Suppressor macrophage (primary cell): ENCODE measurements around the gene MYO1D.
"Not testable (repeated sequence)": the region's sequence is repeated elsewhere in the genome, so short reads cannot be mapped to it uniquely, and the experiment has no call there.

ENCODE experiments used
- DNase-seq, 4 experiments: peaks; one replicate each; pipeline ENCODE4 v3.0.0-alpha.2; 2020 to 2022
- total RNA-seq, 17 experiments: gene quantifications; one replicate each; lab custom pipeline; 2026; ENCODE audit warnings: mixed read lengths in 6 of 17, inconsistent platforms in 3 of 17; lab: John Stamatoyannopoulos, UW

Gene MYO1D
- total RNA-seq = 8.7 to 64.6 (median 25.8) reads per million in 17 experiments

DNA sequence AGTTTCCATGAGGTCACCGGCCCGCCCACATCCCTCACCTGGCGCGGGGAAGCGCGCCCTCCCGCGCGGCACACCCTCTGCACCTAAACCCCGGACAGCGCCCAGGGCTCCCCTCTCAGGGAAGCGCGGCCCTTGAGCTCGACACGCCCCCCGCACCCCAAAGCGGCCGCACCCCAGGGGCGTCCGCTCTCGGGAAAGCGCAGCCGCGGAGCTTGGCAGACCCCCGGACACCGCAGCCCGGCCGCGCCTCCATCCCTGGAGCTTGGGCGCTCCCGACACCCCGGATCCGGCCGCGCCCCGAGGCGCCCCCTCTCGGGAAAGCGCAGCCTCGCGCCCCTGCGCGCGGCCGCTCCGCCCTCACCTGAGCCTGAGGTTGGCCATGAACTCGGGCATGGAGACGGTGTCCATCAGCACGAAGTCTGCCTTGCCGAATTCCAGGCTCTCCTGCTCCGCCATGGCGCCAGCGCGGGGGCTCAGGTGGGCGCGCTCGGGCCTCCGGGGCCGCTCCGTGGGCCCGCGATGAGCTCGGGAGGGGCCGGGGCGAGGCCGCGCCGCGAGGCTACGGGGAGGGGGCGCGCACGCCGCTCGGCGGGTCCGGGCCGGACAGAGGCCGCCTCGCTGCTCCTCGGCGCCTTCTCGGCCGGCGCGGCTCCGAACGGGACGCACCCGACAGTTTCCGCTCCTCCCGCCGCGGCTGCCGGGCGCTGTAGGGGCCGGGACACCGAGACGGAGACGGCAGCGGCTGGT is at the start of gene MYO1D:
Gene MYO1D, minus strand, starts transcription at position 708 of the 747 bp plus-strand sequence. Its CDS starts 252 bp downstream, at position 456.
- peak in 3 of 4 experiments; percentile 10 to 52 (median 37) for DNase-seq

DNA sequence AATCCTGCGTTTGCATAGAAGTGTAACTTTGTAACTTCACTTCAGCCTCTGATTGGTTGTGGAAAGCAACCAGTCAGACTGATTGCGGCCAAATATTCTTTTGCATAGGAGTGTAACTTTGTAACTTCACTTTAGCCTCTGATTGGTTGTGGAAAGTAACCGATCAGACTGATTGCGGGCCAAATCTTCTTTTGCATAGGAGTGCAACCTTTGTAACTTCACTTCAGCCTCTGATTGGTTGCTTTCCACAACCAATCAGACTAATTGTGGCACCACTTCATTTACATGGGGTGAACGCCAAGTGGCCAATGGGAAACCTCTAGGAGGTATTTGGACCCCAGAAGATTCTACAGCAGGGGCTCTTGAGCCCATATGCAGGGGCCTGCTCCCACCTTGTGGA is 49.3 kb upstream of the MYO1D start:
- no peak for DNase-seq

DNA sequence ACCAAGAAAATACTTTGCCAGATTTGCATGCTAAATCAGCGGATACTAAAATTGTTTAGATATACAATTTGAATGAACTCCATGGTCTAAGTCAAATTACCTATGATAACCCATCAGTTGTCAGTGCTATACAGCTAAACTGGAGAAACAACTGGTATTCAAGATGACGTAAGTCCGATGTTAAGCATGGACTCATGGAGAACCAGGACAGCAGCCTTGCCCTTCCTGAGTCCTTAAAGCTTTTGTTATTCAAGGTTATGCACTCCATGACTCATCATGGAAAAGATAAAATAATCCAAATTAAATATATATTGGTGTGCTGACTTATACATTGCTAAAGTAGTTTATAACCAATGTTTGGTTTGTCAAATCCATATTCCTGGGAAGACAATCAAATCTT is 47.0 kb upstream of the MYO1D start:
- DNase-seq = not testable (repeated sequence)

DNA sequence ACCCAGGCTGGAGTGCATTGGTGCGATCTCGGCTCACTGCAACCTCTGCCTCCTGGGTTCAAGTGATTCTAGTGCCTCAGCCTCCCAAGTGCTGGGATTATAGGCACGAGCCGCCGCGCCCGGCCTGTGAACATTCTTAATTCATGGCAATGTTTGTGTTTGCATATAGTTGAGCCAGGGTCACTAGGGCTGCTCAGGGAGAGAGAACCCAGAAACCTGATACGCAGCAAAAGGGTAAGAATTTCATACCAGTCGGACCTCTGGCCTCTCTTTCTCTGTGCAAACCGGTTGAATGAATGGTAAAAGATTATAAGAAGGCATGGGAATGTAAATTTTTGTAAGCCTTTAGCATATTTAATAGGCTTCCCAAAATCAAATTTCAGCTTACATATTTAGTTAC is 44.1 kb upstream of the MYO1D start:
- no peak for DNase-seq

DNA sequence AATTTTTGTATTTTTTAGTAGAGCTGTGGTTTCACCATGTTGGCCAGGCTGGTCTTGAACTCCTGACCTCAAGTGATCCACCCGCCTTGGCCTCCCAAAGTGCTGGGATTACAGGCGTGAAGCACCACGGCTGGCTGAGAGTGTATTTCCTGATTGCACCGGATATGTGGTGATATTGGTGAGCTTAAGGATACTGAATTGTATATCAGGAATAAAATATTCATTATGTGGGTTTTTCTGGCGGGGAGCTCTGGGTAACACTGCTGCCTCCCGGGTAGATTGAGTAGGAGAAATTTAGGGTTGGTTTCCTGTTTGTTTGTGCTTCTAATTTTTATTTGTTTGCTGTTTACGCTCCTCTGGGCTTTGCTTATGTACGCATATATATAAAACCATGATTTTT is 43.4 kb upstream of the MYO1D start:
- no peak for DNase-seq

DNA sequence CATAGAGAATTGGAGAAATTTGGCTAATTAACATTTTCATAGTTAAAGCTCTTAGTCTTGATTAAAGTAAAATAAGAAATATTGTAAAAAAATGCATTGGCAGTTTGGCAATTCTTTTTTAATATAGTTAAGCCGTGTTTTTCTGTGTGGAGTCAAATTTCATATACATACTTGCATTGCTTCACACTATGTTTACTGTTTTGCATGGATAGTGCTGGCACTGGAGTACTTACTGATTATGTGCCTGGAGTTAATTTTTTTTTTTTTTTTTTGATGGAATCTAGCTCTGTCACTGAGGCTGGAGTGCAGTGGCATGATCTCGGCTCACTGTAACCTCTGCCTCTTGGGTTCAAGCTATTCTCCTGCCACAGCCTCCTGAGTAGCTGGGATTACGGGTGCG is 43.0 kb upstream of the MYO1D start:
- not testable (repeated sequence) for DNase-seq

DNA sequence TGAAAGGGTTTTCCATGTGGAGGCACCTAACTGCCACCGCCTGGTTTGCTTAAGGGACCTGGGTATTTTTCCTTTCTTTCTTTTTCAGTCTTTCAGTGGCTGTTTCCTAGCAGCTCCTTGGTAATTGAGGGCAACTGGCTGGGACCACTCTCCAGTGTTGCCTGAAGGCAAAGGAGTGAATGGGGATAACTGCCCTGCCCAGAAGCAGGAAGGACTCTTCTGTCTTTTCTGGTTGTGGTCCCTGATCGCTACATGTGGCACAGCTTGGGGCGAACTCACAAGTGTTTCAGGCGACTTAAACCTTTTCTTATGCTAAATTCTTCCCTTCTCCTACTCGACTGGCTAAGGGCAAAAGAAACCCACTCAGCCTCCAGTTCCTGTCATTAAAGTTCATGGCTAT is 40.9 kb upstream of the MYO1D start:
- no peak for DNase-seq

DNA sequence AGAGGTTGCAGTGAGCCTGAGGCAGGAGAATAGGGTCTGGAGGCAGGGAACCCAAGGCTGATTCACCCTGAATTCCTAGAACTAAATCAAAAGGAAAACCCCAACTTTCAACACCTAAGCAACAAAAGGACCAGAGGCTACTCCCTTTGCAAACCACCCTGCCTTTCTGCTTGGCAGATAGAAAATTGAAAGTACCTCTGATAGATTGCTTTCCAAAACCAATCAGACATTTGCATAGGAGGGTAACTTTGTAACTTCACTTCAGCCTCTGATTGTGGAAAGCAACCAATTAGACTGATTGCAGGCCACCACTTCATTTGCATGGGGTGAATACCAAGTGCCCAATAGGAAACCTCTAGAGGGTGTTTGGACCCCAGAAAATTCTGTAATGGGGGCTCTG is 40.2 kb upstream of the MYO1D start:
- no peak for DNase-seq

DNA sequence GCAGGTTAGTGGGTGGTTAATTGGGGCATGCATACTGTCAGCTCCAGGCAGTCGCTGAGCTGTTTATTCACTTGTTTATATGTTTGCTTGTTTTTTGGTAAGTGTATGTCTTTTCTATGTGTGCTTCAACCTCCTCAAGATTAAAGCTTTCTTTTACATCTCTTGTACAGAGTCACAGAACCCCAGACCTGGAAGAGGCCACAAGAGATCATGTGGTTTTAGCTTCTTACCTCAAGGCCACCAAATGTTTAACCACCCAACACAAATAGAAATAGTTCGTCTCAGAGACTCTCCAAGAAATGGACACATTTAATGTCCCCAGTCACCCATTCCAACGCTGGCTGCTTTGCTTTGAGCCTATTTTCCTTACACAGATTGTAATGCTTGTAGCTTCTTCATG is 39.2 kb upstream of the MYO1D start:
- no peak for DNase-seq

DNA sequence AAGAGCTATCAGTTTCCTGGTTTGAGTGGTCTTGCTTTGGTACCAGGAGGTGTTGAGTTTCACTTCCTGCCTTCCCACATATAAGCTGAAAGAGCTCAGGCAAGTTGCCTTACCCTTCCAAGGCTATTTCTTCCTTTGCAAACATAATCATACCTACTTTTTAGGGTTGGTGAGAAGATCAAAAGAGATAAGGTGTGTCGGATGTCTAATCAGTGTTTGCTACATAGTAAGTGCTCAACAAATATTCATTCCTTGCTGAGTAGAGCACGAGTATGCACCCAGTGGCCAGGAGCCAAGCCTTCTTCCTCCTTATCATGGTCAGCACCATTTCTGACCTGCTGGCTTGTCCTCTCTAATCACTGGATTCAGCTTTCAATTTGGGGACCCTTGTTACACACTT is 38.3 kb upstream of the MYO1D start:
- no peak for DNase-seq

DNA sequence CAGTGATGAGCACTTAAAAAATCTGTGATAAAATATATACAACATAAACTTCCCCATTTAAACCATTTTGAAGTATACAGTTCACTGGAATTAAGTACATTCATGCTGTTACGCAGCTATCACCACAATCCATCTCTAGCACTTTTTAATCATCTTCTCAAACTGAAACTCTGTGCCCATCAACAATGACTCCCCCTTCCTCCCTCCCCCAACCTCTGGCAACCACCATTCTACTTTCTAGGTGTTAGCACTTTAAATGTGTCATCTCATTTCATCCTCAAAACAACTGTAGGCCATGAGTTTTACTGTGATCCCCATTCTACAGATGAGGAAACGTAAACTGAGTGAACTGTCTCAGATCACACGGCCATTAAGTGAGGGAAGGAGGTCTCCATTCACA is 37.3 kb upstream of the MYO1D start:
- DNase-seq = no peak

DNA sequence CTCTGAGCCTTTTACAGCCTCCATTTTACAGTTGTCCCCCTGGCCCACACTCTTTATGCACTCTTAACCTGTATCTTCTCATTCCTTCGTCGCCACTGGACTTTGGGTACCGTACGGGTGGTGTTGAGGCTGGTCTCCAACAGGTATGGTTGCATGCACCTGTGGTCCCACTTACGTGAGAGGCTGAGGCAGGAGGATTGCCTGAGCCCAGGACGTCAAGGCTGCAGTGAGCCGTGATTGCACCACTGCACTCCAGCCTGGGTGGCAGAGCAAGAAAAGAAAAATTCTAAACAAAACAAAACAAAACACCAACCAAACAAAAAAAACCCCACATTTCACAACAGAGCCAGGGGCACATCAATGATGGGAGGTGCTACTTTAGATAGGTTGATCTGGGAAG is 36.7 kb upstream of the MYO1D start:
- DNase-seq = no peak

DNA sequence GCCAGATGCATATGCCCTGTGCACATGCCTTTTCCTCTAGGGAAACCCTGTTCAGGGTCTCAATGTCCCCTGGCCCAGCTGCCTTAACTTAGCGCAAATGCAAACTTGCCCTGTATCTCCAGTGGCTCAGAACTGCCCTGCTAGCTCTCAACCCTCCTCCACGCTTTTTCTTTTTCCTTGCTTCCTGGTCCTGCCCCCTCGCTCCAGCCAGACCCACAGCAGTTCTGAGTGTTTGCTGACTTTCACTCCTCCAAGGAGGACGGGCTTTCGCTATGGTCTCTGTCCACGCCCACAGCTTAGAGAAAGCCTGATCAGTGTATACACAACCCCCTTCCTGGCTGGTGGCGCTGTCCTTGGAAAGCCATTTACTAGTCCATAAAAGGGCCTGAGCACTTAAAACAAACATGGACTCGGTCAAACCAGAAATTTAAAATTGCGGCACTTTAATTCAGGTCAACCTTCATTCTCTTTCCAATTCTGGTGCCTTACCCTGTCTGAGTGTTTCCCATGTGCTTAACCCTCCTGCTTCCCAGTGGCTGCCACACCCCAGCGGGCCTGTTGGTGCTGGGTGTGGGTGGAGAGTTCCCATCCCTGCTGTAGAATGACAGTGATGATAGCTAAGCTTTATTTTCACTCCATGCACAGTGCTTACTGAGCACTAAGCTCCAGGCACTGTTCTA is 35.4 kb upstream of the MYO1D start:
- no peak for DNase-seq

DNA sequence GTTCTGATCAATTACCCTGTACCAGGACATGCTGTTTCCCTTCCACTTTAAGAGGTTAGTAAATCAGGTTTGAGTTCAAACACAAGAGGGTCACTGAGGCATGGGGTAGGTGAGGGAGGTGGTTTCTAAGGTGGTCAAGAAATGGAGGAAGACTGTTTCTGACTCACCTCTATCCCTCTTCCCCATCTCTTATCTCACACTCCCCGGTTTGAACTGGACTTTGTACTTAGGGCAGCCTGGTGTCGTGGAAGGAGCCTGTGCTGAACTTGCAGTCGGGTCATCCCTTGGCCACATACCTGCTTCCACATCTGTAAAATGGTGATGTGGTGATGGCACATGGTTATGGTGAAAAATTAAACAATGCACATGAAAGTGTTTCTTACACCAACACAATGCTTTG is 33.8 kb upstream of the MYO1D start:
- no peak for DNase-seq

DNA sequence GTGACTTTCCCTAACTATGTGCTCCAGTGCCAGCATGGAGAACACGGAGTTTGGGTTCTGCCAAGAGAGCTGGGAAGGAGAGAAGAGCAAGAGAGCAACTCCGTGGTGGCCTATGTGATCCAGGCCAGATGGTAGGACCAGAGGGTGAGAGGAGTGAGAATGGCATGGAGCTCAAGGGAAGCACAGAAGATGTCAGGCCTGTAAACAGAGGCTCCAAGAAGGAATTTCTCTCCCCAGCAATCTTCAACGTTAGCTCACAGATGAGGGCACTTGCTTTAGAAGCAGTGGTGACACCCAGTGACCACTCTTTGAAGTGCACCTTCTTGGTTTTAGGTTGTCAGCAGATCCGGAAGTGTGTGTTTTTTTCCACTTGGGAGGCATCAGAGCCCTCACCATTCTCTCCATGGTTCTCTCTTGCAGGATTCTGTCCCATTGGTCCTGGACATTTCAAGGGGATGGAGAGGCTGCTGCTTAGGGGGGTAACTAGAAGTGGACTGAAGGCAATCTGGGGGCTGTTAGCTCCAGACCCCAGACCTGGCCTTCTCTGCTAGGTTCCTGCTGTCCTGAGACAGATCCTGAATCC is 33.0 kb upstream of the MYO1D start:
- DNase-seq = peak; percentile 71 to 85 (median 81)

DNA sequence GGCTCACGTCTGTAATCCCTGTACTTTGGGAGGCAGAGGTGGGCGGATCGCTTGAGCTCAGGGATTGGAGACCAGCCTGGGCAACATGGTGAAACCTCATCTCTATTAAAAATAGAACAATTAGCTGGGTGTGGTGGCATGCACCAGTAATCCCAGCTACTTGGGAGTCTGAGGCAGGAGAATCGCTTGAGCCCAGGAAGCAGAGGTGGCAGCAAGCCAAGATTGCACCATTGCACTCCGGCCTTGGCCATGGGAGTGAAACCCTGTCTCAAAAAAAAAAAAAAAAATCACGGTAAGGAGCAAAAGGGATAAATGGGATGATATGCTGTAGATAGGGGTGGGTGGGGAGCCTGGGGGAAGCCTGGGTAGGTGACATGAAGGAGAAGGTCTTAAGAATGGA is 30.7 kb upstream of the MYO1D start:
- DNase-seq = no peak

DNA sequence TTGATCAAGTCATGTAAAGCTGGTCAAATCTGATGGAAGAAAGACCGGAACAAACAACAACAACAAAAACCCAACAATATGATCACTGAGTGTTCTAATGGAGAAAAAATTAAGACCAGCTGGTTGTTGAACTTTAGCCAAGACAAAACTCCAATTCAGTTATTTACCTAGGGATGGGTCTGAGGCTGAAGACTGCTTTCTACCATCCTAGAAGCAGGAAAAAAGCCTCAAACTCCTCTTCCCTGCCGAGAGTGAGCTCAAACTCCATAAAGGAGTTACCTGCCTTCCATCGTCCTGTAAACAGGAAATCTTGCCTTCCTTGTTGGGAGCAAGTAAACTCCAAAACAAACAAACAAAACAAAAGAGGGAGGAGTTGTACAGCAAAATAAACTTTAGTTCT is 28.0 kb upstream of the MYO1D start:
- DNase-seq = no peak

DNA sequence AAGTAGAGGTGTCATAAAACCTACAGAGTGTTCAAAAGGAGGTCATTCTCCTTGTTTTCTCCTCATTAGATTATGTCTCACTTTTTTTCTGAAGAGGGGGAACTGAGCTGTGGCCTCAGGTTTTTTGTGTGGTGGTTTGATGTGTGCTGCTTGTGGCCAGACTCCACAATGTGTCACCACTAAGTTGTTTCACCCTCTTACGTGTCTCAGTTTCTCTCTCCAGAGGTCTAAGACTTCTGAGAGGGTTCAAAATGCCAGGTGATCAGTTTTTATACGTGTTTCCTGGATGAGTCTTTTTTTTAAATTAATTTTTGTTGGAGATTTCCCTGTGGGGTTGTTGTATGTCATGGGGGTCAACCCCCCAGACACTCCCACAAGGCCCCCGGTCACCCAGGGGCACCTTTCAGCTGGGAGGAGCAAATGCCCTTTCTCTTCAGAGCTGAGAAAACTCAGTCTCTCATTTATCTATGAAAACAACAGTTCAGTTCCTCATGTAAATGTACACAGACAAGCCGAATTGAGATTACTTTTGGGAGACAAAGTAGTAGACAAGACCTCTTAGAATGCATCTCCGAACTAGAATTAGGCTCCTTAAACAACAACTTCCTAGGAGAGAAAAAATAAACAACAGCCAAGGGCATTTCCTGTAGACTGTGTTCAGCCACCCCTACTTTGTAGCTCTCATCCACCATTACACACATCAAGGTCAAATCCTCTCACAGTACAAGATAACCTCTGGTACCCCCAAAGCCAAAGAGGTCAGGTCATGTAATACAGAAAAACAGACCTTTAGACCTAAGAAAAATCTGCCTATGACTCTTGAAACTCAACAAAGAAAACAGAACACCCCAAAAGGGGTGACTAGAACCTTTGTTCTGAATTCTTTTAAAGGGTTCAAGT is 27.1 kb upstream of the MYO1D start:
- DNase-seq = no peak

DNA sequence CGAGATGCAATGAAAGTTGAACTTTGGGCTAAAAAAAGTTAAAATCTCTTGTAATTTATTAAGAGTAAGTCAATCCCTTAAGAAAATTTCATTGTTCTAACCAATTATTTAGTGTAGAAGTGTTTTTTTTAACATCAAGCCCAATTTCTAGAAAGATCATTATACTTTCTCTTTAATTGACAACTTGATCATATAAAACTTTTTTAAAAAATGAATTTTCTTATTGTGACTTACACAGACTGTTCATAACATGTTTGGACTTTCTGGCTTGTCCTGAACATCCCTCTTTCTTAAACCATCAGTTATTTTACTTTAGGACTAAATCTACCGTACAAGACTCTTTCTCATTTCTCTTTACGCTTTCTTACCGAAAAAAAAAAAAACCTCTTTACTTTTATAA is 24.8 kb upstream of the MYO1D start:
- no peak for DNase-seq

DNA sequence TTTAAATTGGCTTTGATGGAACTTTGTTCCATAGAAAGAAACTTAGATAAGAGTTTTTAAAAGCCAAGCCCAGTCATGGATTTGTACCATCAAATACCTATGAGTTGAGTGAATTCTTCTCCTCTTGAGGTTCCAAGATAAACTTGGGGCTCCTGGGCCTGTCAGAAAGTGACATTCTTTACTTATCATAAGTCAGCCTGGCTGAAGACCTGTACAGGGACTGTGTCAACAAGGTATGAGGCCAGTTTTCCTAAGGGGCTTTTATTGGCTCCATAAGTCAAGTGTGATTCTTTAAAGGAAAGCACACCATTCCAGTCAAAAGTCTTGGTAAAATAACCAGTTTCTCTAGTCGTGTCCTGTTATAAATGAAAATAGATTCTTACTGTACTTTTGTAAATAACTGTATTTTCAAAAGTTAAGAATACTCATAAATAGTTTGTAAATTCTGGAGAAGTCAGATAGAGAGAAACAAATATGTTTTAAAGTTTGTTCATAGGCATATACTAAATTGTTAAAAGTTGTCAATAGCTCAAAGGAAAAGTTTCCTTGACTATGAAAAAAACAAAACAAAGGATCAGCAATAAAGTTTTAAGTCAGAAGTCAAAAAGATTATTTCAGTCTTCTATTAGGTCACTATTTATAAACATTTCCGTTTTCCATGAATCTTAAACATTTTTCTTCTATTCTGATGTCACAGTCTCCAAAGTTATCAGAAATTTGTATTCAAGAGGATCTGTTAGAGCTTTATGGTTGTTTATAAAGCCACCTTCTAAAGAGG is 22.5 kb upstream of the MYO1D start:
- DNase-seq = no peak

DNA sequence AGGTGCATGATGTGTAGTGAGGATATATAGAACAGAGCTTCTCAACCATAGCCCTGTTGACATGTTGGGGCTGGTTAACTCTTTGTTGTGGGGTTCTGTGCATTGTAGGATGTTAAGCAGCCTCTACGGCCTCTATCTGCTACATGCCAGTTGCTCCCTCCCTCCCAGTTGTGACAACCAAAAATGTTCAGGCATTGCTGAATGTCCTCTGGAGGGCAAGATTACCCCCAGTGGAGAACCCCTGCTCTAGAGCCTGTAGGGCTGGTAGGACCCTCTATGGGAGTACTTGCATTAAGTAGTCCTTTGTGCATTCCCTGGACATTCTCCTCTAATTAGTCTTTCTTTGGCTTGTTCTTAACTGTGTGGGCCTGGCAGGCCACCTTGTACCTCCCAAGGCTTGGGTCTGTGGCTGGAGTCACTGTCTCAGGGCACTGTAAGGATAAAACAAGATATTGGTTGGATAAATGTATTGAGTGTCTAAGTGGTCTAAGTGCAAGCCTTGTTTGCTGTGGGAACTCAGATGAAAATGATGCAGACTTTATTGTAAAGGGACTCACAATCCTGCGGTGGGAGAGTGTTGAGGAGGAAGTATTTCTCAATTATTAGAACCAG is 19.8 kb upstream of the MYO1D start:
- DNase-seq = no peak

DNA sequence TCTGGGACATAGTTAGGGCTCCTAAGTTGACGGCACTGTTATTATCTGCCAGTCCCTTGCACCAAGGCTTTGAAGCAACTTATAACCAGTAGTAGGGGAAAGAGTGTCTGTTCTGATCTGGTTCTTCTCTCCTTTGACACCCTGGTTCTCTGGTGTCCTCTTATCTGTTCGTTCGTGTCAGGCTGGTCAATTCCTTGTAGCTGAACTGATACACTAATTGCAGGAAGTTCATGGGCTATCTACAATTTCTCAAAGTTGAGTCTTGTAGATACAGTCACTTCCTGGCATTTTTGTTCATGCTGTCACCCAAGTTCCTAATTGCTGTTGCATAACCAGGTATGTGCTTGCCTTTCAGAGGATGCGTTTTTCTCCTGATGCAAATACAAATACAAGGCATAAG is 17.3 kb upstream of the MYO1D start:
- DNase-seq = no peak
